HCT116 (cell line): ENCODE measurements around the gene PLBD2. TPM values are rescaled to one million over a fixed set of nuclear protein-coding genes. Genes with fewer than 3 reads are reported as not detected.

Experiments used
- ATAC-seq: fragments of 200-7000 bp; cut with Tn5 transposase; 2 replicates; pipeline ENCODE4 v1.9.1; 2020; ENCODE audit warnings: mild to moderate bottlenecking, moderate library complexity
- BruUV-seq: library from RNA; stranded (reverse); fragments of 400-500 nt; replicated peaks from 2 replicates; lab custom pipeline; 2021; lab: Mats Ljungman, UMichigan
- CTCF ChIA-PET: fragments of 300-600 bp; sonication (Branson Sonifier 250); formaldehyde crosslinking; loops from one replicate; lab custom pipeline; 2021; ENCODE audit warnings: antibody characterized with exemption; lab: Charles Lee
- POLR2A ChIA-PET: fragments of 300-600, 350-600 bp; sonication (Branson Sonifier 250); formaldehyde crosslinking; loops from one replicate; lab custom pipeline; 2021; ENCODE audit warnings: antibody characterized with exemption; lab: Charles Lee
- RAD21 ChIA-PET, 2 experiments: fragments of 300-600 bp; sonication (Branson Sonifier 250); formaldehyde crosslinking; loops; one replicate each; lab custom pipeline; 2023; ENCODE audit warnings: low total read pairs in 2 of 2; ENCODE audit not compliant: uncharacterized antibody in 2 of 2, unreplicated experiment in 2 of 2, low non-redundant PET in 1 of 2; lab: Charles Lee
- DNase-seq: peaks from one replicate; pipeline ENCODE4 v3.0.0-alpha.2; 2010; ENCODE audit warnings: low read depth, low spot score
- H2AFZ ChIP-seq: fragments of 200-600 bp; shearing (Covaris generic), sonication (generic); 2 replicates; pipeline ENCODE4 v1.6.1; 2017; ENCODE audit warnings: low read depth, mixed run types, mixed read lengths, antibody characterized with exemption, low read length; ENCODE audit not compliant: poor library complexity, severe bottlenecking
- H3K27ac ChIP-seq: 2 replicates; pipeline ENCODE4 v1.5.1; 2012; ENCODE audit warnings: low read depth, low read length
- H3K27me3 ChIP-seq: fragments of 200-600 bp; sonication (generic); 2 replicates; pipeline ENCODE4 v1.6.1; 2016; ENCODE audit warnings: mixed run types, low read length, mixed read lengths; ENCODE audit not compliant: insufficient read depth
- H3K36me3 ChIP-seq, 2 experiments: fragments of 200-500 bp in 1 of 2; fragments of 200-600 bp in 1 of 2; sonication (Bioruptor generic) in 1 of 2; sonication (generic) in 1 of 2; 2 replicates each; pipeline versions ENCODE4 v1.5.1 to v1.6.1; 2014 to 2016; ENCODE audit warnings: low read length in 2 of 2, inconsistent platforms in 1 of 2, mixed read lengths in 1 of 2, mixed run types in 1 of 2; ENCODE audit not compliant: insufficient read depth in 2 of 2, control insufficient read depth in 1 of 2
- H3K4me1 ChIP-seq, 2 experiments: fragments of 200-600 bp in 1 of 2; sonication (generic) in 1 of 2; 2 replicates each; pipeline versions ENCODE4 v1.5.1 to v1.6.1; 2012 to 2017; ENCODE audit warnings: low read length in 2 of 2, inconsistent platforms in 1 of 2, mild to moderate bottlenecking in 1 of 2, mixed read lengths in 1 of 2, mixed run types in 1 of 2, moderate library complexity in 1 of 2; ENCODE audit not compliant: insufficient read depth in 2 of 2, control insufficient read depth in 1 of 2
- H3K4me2 ChIP-seq: fragments of 200-600 bp; sonication (generic); 2 replicates; pipeline ENCODE4 v1.6.1; 2017; ENCODE audit warnings: mixed run types, low read length, mixed read lengths
- H3K4me3 ChIP-seq, 2 experiments: fragments of 200-600 bp in 1 of 2; sonication (generic) in 1 of 2; replicated peaks in 1 of 2; 2 replicates each; pipeline ENCODE4 v1.5.1; 2011 to 2016; ENCODE audit warnings: low read length in 2 of 2, control low read depth in 1 of 2, low read depth in 1 of 2, mild to moderate bottlenecking in 1 of 2, mixed read lengths in 1 of 2, mixed run types in 1 of 2
- H3K79me2 ChIP-seq: fragments of 200-600 bp; sonication (generic); 2 replicates; pipeline ENCODE4 v1.6.1; 2017; ENCODE audit warnings: mild to moderate bottlenecking, mixed run types, low read length, moderate library complexity, mixed read lengths; ENCODE audit not compliant: insufficient read depth
- H3K9ac ChIP-seq: fragments of 200-600 bp; sonication (generic); 2 replicates; pipeline ENCODE4 v1.6.1; 2016; ENCODE audit warnings: low read length, mixed read lengths
- H3K9me2 ChIP-seq: fragments of 200-600 bp; sonication (generic), shearing (Covaris generic); 2 replicates; pipeline ENCODE4 v1.6.1; 2017; ENCODE audit warnings: mixed run types, mild to moderate bottlenecking, moderate library complexity; ENCODE audit not compliant: insufficient read depth
- H3K9me3 ChIP-seq, 2 experiments: fragments of 200-500 bp in 1 of 2; fragments of 200-600 bp in 1 of 2; sonication (Bioruptor generic) in 1 of 2; sonication (generic) in 1 of 2; 2 replicates each; pipeline ENCODE4 v1.6.1; 2014 to 2017; ENCODE audit warnings: low read length in 2 of 2, mixed read lengths in 2 of 2, inconsistent platforms in 1 of 2, low read depth in 1 of 2, mild to moderate bottlenecking in 1 of 2, mixed run types in 1 of 2, moderate library complexity in 1 of 2; ENCODE audit not compliant: control insufficient read depth in 1 of 2, insufficient read depth in 1 of 2
- H4K20me1 ChIP-seq: fragments of 200-600 bp; sonication (generic), shearing (Covaris generic); 2 replicates; pipeline ENCODE4 v1.6.1; 2017; ENCODE audit warnings: mixed run types, mild to moderate bottlenecking, moderate library complexity; ENCODE audit not compliant: insufficient read depth
- CBX3 ChIP-seq: IDR thresholded peaks from 2 replicates; pipeline ENCODE4 v1.6.1; 2012; ENCODE audit warnings: low read depth
- CEBPB ChIP-seq: IDR thresholded peaks from 2 replicates; pipeline ENCODE4 v1.6.1; 2012; ENCODE audit warnings: low read depth
- EZH2 ChIP-seq: fragments of 200-600 bp; sonication (generic); IDR thresholded peaks from 2 replicates; pipeline ENCODE4 v1.6.1; 2017; ENCODE audit warnings: antibody characterized with exemption, mixed run types
- EZH2phosphoT487 ChIP-seq: fragments of 200-600 bp; IDR thresholded peaks from 2 replicates; pipeline ENCODE4 v1.6.1; 2018; ENCODE audit warnings: antibody characterized with exemption, borderline replicate concordance
- SIN3A ChIP-seq: IDR thresholded peaks from 2 replicates; pipeline ENCODE4 v1.6.1; 2012; ENCODE audit warnings: low read depth
- TCF7L2 ChIP-seq: IDR thresholded peaks from 2 replicates; pipeline ENCODE4 v1.7.0; 2011; ENCODE audit warnings: borderline replicate concordance, inconsistent platforms; ENCODE audit not compliant: insufficient read depth, insufficient read length; ENCODE audit errors: extremely low read depth
- YY1 ChIP-seq: IDR thresholded peaks from 2 replicates; pipeline ENCODE4 v1.6.1; 2011; ENCODE audit warnings: low read length, low read depth, moderate library complexity, mild to moderate bottlenecking; ENCODE audit not compliant: insufficient replicate concordance; ENCODE audit errors: extremely low read depth
- ZFX ChIP-seq: fragments of 450-650 bp; IDR thresholded peaks from 2 replicates; pipeline ENCODE4 v1.6.1; 2017
- ZNF274 ChIP-seq: fragments of 200-500 bp; sonication (Bioruptor generic); IDR thresholded peaks from 2 replicates; pipeline ENCODE4 v1.6.1; 2014; ENCODE audit warnings: mild to moderate bottlenecking, low read depth, low read length, inconsistent platforms
- intact Hi-C: fragments of 100-400 bp; cut with micrococcal nuclease; formaldehyde crosslinking; loops from 2 replicates; pipeline ENCODE4 v1.10.0; 2022
- total RNA-seq: library from RNA; stranded (reverse); gene quantifications from one replicate; pipeline ENCODE4 v1.2.1, GENCODE V29; 2021; ENCODE audit not compliant: unreplicated experiment
- TF ChIP-seq, protein P1 (sequence below): IDR thresholded peaks from 2 replicates; pipeline ENCODE4 v1.6.1; 2012; ENCODE audit warnings: low read depth
- TF ChIP-seq, protein P2 (sequence below), 3 experiments: fragments of 200-600 bp in 1 of 3; sonication (generic) in 1 of 3; IDR thresholded peaks in 2 of 3; conservative IDR thresholded peaks in 1 of 3; 2 replicates each; pipeline ENCODE4 v1.5.1; 2012 to 2017; ENCODE audit warnings: low read depth in 2 of 3, low read length in 2 of 3, antibody characterized with exemption in 1 of 3, borderline replicate concordance in 1 of 3, control low read depth in 1 of 3, mild to moderate bottlenecking in 1 of 3, mixed read lengths in 1 of 3, mixed run types in 1 of 3, moderate library complexity in 1 of 3; ENCODE audit not compliant: insufficient read depth in 1 of 3
- TF ChIP-seq, protein P3 (sequence below): IDR thresholded peaks from 2 replicates; pipeline ENCODE4 v1.6.1; 2012
- TF ChIP-seq, protein P4 (sequence below): IDR thresholded peaks from 2 replicates; pipeline ENCODE4 v1.6.1; 2011; ENCODE audit warnings: mild to moderate bottlenecking, low read length, moderate library complexity; ENCODE audit not compliant: insufficient replicate concordance; ENCODE audit errors: extremely low read depth

Gene PLBD2
- total RNA-seq, 1 experiment from 2014 or later, result 45.0 TPM

DNA sequence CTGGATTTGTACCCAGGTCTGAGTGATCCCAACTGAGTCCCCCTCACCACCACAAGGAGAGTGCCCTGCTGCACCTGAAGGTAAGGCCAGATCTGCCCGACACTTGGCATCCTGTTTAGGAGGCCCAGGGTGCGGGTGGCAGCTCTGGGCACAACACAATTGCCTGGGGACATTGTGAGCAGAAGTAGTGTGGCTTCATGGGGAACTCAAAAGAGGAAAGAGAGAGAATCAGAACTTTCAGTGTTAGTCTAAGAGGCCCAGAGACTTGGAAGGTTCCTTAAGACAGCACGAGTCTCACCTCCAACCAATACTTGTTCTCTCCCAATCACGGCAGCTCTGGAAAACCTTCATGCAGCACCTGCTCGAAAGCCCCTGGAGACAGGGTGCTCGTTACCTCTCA is 16.9 kb upstream of the PLBD2 start:
- CTCF ChIA-PET, result no interaction called here

More for the DNA sequence above, 16.9 kb upstream of the PLBD2 start:
- Histone ChIP-seq H3K9ac (no peak overlapping the region), H3K4me1 (no peaks in the 10 kb centered on the region), H3K36me3 (no peaks in the 10 kb centered on the region), H3K27me3 (no peaks in the 10 kb centered on the region), H3K79me2 (no peaks in the 10 kb centered on the region), H3K4me3 (no peak overlapping the region), H3K9me2 (no peaks in the 10 kb centered on the region), H3K4me2 (no peak overlapping the region), H3K27ac (no peak overlapping the region), H3K9me3 (no peaks in the 10 kb centered on the region), H2AFZ (no peak overlapping the region), H4K20me1 (no peaks in the 10 kb centered on the region)
- ChIA-PET POLR2A (no interaction called here), RAD21 (no interaction called here)
- ATAC-seq (no peak), DNase-seq (no peak)
- intact Hi-C loops, result no loop called here
- BruUV-seq, result no TSS peak
- no peak for TF ChIP-seq EZH2
- TF ChIP-seq, protein P1, sequence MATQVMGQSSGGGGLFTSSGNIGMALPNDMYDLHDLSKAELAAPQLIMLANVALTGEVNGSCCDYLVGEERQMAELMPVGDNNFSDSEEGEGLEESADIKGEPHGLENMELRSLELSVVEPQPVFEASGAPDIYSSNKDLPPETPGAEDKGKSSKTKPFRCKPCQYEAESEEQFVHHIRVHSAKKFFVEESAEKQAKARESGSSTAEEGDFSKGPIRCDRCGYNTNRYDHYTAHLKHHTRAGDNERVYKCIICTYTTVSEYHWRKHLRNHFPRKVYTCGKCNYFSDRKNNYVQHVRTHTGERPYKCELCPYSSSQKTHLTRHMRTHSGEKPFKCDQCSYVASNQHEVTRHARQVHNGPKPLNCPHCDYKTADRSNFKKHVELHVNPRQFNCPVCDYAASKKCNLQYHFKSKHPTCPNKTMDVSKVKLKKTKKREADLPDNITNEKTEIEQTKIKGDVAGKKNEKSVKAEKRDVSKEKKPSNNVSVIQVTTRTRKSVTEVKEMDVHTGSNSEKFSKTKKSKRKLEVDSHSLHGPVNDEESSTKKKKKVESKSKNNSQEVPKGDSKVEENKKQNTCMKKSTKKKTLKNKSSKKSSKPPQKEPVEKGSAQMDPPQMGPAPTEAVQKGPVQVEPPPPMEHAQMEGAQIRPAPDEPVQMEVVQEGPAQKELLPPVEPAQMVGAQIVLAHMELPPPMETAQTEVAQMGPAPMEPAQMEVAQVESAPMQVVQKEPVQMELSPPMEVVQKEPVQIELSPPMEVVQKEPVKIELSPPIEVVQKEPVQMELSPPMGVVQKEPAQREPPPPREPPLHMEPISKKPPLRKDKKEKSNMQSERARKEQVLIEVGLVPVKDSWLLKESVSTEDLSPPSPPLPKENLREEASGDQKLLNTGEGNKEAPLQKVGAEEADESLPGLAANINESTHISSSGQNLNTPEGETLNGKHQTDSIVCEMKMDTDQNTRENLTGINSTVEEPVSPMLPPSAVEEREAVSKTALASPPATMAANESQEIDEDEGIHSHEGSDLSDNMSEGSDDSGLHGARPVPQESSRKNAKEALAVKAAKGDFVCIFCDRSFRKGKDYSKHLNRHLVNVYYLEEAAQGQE, result no peak
- TF ChIP-seq SIN3A, result no peak
- TF ChIP-seq TCF7L2, result no peak
- TF ChIP-seq ZFX, result no peak
- no peak for TF ChIP-seq YY1
- TF ChIP-seq, protein P2, sequence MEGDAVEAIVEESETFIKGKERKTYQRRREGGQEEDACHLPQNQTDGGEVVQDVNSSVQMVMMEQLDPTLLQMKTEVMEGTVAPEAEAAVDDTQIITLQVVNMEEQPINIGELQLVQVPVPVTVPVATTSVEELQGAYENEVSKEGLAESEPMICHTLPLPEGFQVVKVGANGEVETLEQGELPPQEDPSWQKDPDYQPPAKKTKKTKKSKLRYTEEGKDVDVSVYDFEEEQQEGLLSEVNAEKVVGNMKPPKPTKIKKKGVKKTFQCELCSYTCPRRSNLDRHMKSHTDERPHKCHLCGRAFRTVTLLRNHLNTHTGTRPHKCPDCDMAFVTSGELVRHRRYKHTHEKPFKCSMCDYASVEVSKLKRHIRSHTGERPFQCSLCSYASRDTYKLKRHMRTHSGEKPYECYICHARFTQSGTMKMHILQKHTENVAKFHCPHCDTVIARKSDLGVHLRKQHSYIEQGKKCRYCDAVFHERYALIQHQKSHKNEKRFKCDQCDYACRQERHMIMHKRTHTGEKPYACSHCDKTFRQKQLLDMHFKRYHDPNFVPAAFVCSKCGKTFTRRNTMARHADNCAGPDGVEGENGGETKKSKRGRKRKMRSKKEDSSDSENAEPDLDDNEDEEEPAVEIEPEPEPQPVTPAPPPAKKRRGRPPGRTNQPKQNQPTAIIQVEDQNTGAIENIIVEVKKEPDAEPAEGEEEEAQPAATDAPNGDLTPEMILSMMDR (IDR thresholded peaks at IDR 0.05 in 2 of 3, conservative IDR thresholded peaks at IDR 0.05 in 1 of 3; ENCODE audit: borderline replicate concordance in 1 of 3, insufficient read depth in 1 of 3, low read depth in 2 of 3, low read length in 2 of 3), result no peak
- no peak for TF ChIP-seq CBX3
- TF ChIP-seq CEBPB, result no peak
- TF ChIP-seq, protein P3, sequence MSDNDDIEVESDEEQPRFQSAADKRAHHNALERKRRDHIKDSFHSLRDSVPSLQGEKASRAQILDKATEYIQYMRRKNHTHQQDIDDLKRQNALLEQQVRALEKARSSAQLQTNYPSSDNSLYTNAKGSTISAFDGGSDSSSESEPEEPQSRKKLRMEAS, result no peak
- TF ChIP-seq ZNF274, result no peak
- TF ChIP-seq EZH2phosphoT487, result no peak
- TF ChIP-seq, protein P4, sequence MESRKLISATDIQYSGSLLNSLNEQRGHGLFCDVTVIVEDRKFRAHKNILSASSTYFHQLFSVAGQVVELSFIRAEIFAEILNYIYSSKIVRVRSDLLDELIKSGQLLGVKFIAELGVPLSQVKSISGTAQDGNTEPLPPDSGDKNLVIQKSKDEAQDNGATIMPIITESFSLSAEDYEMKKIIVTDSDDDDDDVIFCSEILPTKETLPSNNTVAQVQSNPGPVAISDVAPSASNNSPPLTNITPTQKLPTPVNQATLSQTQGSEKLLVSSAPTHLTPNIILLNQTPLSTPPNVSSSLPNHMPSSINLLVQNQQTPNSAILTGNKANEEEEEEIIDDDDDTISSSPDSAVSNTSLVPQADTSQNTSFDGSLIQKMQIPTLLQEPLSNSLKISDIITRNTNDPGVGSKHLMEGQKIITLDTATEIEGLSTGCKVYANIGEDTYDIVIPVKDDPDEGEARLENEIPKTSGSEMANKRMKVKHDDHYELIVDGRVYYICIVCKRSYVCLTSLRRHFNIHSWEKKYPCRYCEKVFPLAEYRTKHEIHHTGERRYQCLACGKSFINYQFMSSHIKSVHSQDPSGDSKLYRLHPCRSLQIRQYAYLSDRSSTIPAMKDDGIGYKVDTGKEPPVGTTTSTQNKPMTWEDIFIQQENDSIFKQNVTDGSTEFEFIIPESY, result no peak
